Cardiac fibroblast (primary cell): ENCODE results near the gene ADPGK.

Experiments used
- DNase-seq, 2 donors: peaks; one replicate each; pipeline versions ENCODE4 v3.0.0 to v3.0.0-alpha.2; 2010; ENCODE audit warnings: low read depth in 2 of 2
- H3K4me3 ChIP-seq, 2 donors: replicated peaks in 1 of 2; 1 replicate in 1 of 2; 2 replicates in 1 of 2; pipeline ENCODE4 v1.5.1; 2011; ENCODE audit warnings: low read depth in 2 of 2, low read length in 2 of 2, mild to moderate bottlenecking in 2 of 2, moderate library complexity in 1 of 2
- TF ChIP-seq, protein P1 (sequence below): IDR thresholded peaks from one replicate; pipeline ENCODE4 v1.5.1; 2011; ENCODE audit warnings: low read depth, mild to moderate bottlenecking, low read length, inconsistent platforms

The ADPGK gene

GRCh38 chr15:72774696-72775383, 8.7 kb downstream of the ADPGK start:
- no peak for DNase-seq
- no peak overlapping the region for H3K4me3 ChIP-seq
- TF ChIP-seq, protein P1, sequence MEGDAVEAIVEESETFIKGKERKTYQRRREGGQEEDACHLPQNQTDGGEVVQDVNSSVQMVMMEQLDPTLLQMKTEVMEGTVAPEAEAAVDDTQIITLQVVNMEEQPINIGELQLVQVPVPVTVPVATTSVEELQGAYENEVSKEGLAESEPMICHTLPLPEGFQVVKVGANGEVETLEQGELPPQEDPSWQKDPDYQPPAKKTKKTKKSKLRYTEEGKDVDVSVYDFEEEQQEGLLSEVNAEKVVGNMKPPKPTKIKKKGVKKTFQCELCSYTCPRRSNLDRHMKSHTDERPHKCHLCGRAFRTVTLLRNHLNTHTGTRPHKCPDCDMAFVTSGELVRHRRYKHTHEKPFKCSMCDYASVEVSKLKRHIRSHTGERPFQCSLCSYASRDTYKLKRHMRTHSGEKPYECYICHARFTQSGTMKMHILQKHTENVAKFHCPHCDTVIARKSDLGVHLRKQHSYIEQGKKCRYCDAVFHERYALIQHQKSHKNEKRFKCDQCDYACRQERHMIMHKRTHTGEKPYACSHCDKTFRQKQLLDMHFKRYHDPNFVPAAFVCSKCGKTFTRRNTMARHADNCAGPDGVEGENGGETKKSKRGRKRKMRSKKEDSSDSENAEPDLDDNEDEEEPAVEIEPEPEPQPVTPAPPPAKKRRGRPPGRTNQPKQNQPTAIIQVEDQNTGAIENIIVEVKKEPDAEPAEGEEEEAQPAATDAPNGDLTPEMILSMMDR, result no peak

DNA sequence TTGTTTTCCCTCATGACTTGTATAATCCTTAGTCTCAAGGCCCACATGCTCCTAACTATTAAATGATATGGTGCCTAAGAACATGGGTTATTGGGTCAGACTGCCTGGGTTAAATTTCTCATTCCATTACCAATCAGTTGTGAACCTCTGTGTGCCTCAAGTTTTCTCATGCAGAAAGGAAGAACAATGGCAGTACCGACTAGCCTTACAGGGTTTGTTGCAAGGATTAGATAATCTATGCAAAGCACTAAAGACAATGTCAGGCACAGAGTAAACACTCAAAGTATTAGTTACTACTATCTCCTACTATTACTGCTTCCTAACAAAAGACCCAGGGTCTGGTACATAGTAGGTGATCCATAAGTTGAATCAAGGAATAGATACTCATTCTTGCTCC, 12.2 kb downstream of the ADPGK start:
- TF ChIP-seq, protein P1, result no peak
- H3K4me3 ChIP-seq, result no peak overlapping the region
- no peak for DNase-seq

GRCh38 chr15:72770673-72771328, 12.8 kb downstream of the ADPGK start:
- TF ChIP-seq, protein P1, result peak; percentile 20
- H3K4me3 ChIP-seq, result no peak overlapping the region
- DNase-seq, result no peak

DNA sequence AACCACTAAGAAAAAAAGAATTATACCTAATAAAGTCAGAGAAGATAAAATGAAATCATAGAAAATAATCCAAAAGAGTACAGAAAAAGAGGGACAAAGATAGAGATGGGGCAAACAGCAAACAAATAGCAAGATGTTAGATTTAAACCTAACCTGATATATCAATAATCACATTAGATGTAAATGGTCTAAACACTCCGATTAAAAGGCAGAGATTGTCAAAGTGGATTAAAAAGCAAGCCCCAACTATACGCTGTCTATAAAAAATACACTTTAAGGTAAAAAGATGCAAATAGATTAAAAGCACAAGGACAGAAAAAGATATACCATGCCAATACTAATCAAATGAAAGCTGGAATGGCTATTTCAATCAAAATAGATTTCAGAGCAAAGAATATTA, 16.8 kb downstream of the ADPGK start:
- DNase-seq, result no peak
- no peak overlapping the region for H3K4me3 ChIP-seq
- TF ChIP-seq, protein P1, result no peak

DNA sequence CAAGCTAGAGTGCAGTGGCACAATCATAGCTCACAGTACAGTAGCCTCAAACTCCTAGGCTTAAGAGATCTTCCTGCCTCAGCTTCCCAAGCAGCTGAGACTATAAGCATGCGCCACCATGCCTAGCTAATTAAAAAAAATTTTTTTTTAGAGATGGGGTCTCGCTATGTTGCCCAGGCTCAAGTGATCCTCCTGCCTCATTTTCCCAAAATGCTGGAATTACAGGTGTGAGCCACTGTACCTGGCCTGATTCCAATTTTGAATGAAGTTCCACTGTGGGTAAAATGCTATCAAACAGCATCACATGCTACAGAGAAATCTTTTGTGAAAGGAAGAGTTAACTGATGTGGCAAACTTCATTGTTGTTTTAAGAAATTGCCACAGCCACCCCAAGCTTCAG, 17.5 kb downstream of the ADPGK start:
- no peak for DNase-seq
- TF ChIP-seq, protein P1, result no peak
- no peak overlapping the region for H3K4me3 ChIP-seq

DNA sequence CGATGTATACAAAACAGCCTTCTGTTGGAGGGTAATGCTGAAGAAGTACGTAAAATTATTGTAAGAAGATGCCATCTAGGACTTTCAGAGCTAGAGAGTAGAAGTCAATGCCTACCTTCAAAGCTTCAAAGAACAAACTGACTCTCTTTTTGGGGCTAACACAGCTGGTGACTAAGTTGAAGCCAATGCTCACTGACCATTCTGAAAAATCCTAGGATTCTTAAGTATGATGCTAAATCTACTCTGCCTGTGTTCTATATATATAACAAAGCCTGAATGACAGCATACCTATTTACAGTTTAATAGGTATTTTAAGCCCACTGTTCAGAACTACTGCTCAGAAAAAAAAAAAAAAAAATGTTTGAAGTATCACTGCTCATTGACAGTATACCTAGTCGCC, 18.9 kb downstream of the ADPGK start:
- no peak overlapping the region for H3K4me3 ChIP-seq
- no peak for DNase-seq
- TF ChIP-seq, protein P1, result no peak
